ENCODE measurements around the gene NRARP.

Gene NRARP

GRCh38 chr9:137323531-137324331, 21.7 kb upstream of the NRARP start:
- DNase-seq (ENCODE audit: low read depth in 4 of 4, low spot score in 1 of 4) = no peak

- DNase-seq (ENCODE audit: low read depth in 4 of 4, low spot score in 1 of 4) = no peak
Observed at GRCh38 chr9:137321726-137322361, 19.8 kb upstream of the NRARP start.

- no peak for DNase-seq (ENCODE audit: low read depth in 4 of 4, low spot score in 1 of 4)
Observed at GRCh38 chr9:137320555-137321384, 18.7 kb upstream of the NRARP start.

- DNase-seq (ENCODE audit: low read depth in 4 of 4, low spot score in 1 of 4) = no peak
Observed at GRCh38 chr9:137319739-137320551, 17.9 kb upstream of the NRARP start.

GRCh38 chr9:137319011-137319738, 17.1 kb upstream of the NRARP start:
- DNase-seq (ENCODE audit: low read depth in 4 of 4, low spot score in 1 of 4) = no peak

- no peak for DNase-seq (ENCODE audit: low read depth in 4 of 4, low spot score in 1 of 4)
Observed at GRCh38 chr9:137318602-137319001, 16.5 kb upstream of the NRARP start.

GRCh38 chr9:137317718-137318511, 15.8 kb upstream of the NRARP start:
- no peak for DNase-seq (ENCODE audit: low read depth in 4 of 4, low spot score in 1 of 4)

- no peak for DNase-seq (ENCODE audit: low read depth in 4 of 4, low spot score in 1 of 4)
Observed at GRCh38 chr9:137317021-137317717, 15.1 kb upstream of the NRARP start.

GRCh38 chr9:137316012-137316981, 14.2 kb upstream of the NRARP start:
- DNase-seq (ENCODE audit: low read depth in 4 of 4, low spot score in 1 of 4) = no peak

- DNase-seq (ENCODE audit: low read depth in 4 of 4, low spot score in 1 of 4) = no peak
Observed at GRCh38 chr9:137315581-137316011, 13.5 kb upstream of the NRARP start.

GRCh38 chr9:137314561-137315560, 12.8 kb upstream of the NRARP start:
- DNase-seq (ENCODE audit: low read depth in 4 of 4, low spot score in 1 of 4) = no peak

- no peak for DNase-seq (ENCODE audit: low read depth in 4 of 4, low spot score in 1 of 4)
Observed at GRCh38 chr9:137313956-137314560, 12.0 kb upstream of the NRARP start.

GRCh38 chr9:137313326-137313936, 11.4 kb upstream of the NRARP start:
- DNase-seq (ENCODE audit: low read depth in 4 of 4, low spot score in 1 of 4) = no peak

GRCh38 chr9:137312852-137313325, 10.8 kb upstream of the NRARP start:
- DNase-seq (ENCODE audit: low read depth in 4 of 4, low spot score in 1 of 4) = no peak
